GM21723 (cell line): ENCODE measurements around the gene LTC4S.

ENCODE experiments used
- ATAC-seq: cut with Tn5 transposase; IDR thresholded peaks from one replicate; pipeline ENCODE4 v1.9.1; 2021; ENCODE audit warnings: mild to moderate bottlenecking, moderate library complexity; ENCODE audit not compliant: unreplicated experiment

Gene LTC4S

GRCh38 chr5:179805529-179806249, 11.9 kb downstream of the LTC4S start:
- peak; percentile 29 for ATAC-seq

GRCh38 chr5:179806250-179807048, 12.7 kb downstream of the LTC4S start, which contains the start of gene MGAT4B:
Gene MGAT4B (minus strand): TSS chr5:179806866. CDS start chr5:179806583, 283 bp downstream.
- peak; percentile 75 for ATAC-seq

- ATAC-seq, result no peak
Measured at GRCh38 chr5:179812135-179812825, 18.5 kb downstream of the LTC4S start.

DNA sequence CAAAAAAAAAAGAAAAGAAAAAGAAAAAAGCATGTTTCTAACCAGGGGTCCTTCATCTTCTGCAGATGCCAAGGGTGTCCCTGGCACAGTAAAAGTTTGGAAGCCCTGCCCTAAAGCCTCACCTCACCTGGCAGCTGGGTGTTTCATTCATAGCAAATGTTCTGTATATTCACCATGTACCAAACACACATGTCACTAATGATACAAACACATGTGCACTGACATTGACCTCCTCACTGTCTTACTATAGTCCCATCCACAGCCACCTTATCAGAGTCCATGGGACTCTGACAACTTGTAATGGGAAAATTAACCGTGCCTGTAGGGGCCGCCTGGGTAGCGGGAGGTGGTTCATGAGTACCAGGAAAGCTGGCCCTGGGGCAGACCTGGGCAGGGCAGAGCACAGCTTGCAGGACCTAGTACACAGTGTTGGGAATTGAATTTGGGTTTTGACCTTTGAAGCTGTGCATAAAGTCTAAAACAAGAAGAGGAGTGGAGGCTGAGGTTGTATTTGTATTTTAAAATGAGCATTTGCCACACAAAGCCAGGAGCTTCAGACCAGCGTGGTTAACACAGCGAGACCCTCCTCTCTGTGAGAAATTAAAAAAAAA, 19.3 kb downstream of the LTC4S start:
- no peak for ATAC-seq

GRCh38 chr5:179814090-179814489, 20.3 kb downstream of the LTC4S start:
- no peak for ATAC-seq

GRCh38 chr5:179815491-179816249, 21.9 kb downstream of the LTC4S start:
- no peak for ATAC-seq

DNA sequence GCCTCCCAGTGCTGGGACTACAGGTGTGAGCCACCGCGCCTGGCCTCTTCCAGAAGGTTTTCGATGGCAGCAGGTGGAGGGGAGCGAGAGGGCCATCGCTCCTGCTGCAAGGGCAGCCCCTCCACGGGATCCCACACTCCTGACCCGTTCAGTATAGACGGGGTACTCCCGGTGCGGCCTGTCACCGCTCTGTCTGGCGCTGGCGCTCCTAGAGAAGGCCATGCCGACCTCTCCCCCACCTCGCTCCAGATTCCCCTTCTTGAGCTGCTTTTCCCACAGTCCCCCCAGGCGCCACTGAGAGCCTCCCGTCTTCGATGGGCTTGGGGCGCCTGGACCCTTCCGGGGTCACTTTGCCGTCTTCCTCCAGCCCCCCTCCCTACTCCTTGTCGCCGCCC, 22.6 kb downstream of the LTC4S start:
- no peak for ATAC-seq

DNA sequence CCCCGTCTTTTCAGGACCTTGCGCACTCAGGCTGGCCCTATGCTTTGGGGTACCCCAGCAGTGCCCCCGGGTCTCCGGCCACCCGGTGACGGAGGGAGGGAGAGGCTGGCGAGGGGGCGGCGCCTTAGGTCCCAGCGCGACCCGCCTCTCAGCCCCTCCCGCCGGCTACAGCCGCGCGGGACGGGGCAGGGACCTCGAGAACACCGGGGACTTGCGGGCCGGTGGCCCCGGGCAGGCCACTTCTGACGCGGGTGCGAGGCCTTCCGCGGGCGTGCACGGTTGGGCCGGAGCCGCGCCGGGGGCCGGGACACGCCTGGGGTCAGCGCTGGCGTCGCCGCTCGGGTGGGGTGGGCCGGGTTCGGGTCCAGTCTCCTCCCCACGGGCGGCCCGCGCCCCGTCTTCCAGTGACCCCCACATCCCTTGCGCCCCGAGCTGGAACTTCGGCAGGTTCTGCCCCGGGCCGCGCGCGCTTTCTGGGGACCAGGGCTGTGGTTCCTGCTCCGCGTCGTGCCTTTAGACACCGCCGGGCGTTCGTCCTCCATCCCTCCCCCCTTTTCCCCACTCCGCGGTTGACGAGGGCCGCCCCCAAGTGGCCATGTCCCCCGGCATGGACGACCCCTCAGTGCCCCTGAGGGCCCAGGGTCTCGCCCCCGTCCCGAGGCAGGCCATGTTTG, 23.1 kb downstream of the LTC4S start:
- ATAC-seq, result no peak

- ATAC-seq, result no peak
Measured at GRCh38 chr5:179817470-179817840, 23.7 kb downstream of the LTC4S start.

DNA sequence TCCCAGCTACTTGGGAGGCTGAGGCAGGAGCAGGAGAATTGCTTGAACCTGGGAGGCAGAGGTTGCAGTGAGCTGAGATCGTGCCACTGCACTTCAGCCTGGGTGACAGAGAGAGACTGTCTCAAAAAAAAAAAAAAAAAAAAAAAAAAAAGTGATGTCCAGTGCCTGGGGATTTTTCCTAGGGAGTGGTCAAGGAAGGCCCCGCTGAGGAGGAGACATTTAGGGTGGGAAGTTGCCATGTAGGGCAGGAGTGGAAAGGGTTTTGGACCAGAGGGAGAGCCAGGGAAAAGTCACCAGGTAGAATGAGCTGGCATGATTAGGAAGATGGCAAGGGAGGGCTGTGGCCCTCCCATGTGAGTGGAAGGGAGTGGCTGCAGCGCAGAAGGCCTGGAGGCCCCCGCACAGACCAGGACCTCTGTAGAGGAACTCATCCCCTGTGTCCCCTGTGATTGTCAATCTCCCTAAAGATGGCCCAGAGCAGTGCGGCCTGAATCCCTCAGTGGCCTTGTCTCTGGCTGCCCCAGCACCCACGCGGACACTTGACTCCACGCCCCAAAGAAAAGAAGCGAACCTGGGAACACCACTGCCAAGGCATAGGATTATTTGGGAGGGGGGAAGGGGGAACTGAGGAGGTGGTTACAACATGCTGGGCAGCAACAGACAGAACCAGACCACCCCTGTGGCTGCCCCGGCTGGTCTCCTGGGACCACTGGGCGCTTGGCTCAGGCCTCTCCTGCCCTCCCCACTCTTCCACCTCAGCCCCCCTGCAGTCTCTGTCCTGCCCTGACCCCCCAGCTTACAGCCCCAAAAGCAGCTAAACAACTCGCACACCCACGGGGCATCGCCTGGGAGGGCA, 24.3 kb downstream of the LTC4S start:
- ATAC-seq, result no peak

GRCh38 chr5:179818746-179819295, 25.0 kb downstream of the LTC4S start:
- ATAC-seq, result peak; percentile 66

DNA sequence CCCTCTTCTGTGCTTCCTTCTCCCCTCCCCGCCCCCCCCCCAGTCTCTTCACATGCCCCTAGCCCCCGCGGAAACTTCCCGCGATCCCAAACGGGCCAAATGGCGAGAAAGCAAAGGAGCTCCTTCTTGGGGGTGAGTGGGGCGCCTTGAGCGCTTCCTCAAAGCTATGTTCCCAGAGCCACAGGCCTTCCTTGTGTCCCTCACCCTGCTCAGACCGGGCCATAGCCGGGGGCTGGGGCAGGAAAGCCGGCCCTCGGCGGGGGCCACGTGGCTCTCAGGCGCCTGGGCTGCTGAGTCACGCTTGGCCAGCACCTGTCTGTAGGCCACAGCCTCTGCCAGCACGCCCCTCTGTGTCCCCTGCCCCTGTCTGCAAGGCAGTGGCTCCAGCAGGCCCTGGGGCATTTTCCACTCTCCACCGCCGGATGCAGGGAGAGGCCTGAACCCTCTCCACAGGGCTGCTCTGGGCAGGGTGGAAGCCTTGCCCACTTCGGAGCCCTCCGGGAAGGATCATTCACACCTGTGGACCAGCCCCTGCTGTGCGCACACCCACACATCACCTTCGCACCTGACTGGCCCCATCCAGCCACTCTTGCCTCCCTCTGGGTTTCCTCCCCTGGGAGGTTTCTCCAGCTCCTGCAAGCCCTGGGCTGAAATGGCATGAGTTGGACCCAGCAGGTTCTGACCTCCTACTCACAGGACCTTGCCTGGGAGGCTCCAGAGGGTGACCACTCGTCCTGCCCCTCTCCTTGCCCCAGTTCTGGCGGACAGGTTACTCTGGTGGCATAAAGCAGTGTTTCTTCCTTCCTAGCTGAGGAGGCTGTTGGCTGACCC, 25.7 kb downstream of the LTC4S start:
- no peak for ATAC-seq

DNA sequence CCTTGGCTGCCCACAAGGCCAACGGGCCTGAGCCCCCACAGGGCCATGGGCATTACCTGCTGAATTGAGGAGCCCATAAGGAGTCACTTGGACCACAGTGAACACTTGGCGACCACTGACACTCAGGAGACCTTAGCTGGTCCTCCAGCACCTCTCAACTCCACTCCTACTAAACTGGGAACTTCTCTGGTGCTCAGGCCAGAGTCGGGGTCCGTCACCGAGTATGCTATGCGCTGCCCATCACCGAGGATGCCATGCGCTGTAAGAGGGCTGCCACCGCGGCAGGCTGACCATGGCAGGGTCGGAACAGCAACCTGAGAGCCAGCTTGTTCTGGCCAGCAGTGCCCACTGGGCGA, 26.3 kb downstream of the LTC4S start:
- ATAC-seq, result no peak

- ATAC-seq, result peak; percentile 39
Measured at GRCh38 chr5:179820483-179821297, 26.9 kb downstream of the LTC4S start, which contains the start of gene SQSTM1. Gene SQSTM1 (plus strand): TSS chr5:179820905. CDS start chr5:179820937, 32 bp downstream.

GRCh38 chr5:179821298-179822058, 27.7 kb downstream of the LTC4S start:
- peak; percentile 48 for ATAC-seq

DNA sequence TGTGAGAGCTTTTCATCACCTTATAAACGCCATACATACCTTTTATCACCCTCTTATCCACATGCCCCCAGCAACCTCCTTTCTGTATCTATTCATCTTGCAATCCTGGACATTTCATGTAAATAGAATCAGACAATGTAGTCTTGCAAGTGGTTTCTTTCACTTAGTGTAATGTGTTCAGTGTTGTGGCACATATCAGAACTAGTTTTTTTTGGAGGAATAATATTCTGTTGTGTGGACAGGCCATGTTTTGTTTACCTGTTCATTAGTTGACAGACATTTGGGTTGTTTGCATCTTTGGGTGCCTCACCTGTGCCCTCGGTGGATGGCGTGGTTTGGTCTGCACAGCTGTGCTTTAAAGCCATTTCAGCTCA, 28.3 kb downstream of the LTC4S start:
- ATAC-seq, result no peak
